ENCODE measurements around the gene GATA2. TPM values are rescaled to one million over a fixed set of nuclear protein-coding genes. Genes with fewer than 3 reads are reported as not detected.

The GATA2 gene
- total and polyA plus RNA-seq, 2 donors (not counting 1 experiment from before 2014, with no cell fraction given): 0.27 TPM; not detected in 1

DNA sequence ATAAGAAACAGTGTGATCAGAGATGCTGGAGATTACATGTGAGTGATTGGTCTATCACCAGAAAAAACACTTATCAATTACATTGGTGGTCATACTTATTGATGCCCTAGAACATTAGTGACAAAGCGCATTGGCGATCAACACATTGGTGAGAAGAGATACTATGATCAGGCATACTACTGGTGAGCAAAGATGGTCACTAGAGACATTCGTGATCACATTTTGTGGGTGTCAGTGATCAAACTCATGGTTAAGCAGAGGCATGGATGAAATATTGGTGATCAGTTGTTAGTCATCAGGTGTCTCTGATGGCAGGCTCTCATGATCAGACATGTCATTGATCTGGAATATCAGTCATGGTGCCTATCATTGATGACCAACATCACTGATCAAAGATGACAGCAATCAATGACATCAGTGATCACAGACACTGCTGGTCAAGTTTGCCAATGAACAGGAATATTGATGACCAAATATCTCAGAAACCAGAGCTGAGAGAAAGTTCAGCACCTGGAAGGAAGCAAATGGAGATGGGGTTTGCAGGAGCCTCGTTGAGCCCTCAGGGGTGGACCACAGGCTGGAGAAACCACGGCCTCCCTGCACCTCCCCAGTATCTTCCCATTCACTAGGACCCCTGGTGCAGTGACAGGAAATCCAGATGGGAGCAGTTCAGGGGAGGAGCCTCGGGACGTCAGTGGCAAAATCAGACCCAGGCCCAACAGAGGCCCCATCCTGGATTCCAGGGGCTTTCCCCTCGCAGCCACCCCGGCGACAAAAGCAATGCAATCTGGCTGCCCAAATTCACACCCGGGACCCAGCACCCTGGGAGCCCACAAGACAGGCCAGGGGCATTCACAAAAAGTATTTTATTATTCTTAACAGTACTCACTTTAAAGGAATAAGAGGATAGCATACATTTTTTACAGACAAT, 14.2 kb downstream of the GATA2 start:
- intact Hi-C loops (cut with micrococcal nuclease): no loop called here
- peaks cover 49% of the 10 kb centered on the region for H3K27me3 Mint-ChIP-seq

GRCh38 chr3:128476659-128477058, 16.3 kb downstream of the GATA2 start:
- Histone ChIP-seq H4K20me1 (ENCODE audit: control insufficient read depth, insufficient read depth, low read length, poor library complexity, severe bottlenecking) (no peaks in the 10 kb centered on the region), H3K27me3 (replicated peaks in 1 of 4; ENCODE audit: control extremely low read depth in 1 of 4, control insufficient read depth in 3 of 4, insufficient read depth in 4 of 4, low read length in 3 of 4) (peaks cover 0 to 28% (median 3%) of the 10 kb centered on the region in 4 experiments), H3K79me2 (ENCODE audit: control insufficient read depth, insufficient read depth, low read length) (no peaks in the 10 kb centered on the region), H2AFZ (ENCODE audit: insufficient read depth, low read depth, low read length, poor library complexity, severe bottlenecking) (no peak overlapping the region), H3K4me2 (replicated peaks; ENCODE audit: low read depth, low read length, poor library complexity, severe bottlenecking) (no peak overlapping the region), H3K4me1 (ENCODE audit: control insufficient read depth in 2 of 2, insufficient read depth in 2 of 2, low read length in 2 of 2) (no peaks in the 10 kb centered on the region), H3K4me3 (ENCODE audit: control extremely low read depth in 1 of 5, extremely low read depth in 1 of 5, insufficient read depth in 1 of 5, low read depth in 2 of 5, low read length in 4 of 5) (no peak overlapping the region), H3K9me3 (ENCODE audit: control extremely low read depth in 1 of 3, control insufficient read depth in 2 of 3, insufficient read depth in 1 of 3, low read length in 2 of 3) (no peaks in the 10 kb centered on the region), H3K9ac (ENCODE audit: low read length) (no peak overlapping the region), H3K36me3 (replicated peaks in 1 of 2; ENCODE audit: control extremely low read depth in 1 of 2, control insufficient read depth in 1 of 2, extremely low read depth in 1 of 2, insufficient read depth in 2 of 2, low read length in 1 of 2) (no peaks in the 10 kb centered on the region), H3K27ac (ENCODE audit: low read length in 2 of 2) (no peak overlapping the region)
- 63% methylated on average over 5 of the region's 5 CpGs for WGBS (ENCODE audit: insufficient coverage)
- CTCF ChIA-PET: no interaction called here
- ATAC-seq (ENCODE audit: low read depth) (no peak), DNase-seq (no peak)
- intact Hi-C loops (cut with micrococcal nuclease): no loop called here
- Mint-ChIP-seq H3K4me1 (no peaks in the 10 kb centered on the region), H3K27me3 (peaks cover 40% of the 10 kb centered on the region), H3K9me3 (ENCODE audit: insufficient read depth) (no peaks in the 10 kb centered on the region), H3K27ac (no peak overlapping the region), H3K4me3 (no peak overlapping the region)
- POLR2A ChIA-PET: no interaction called here
- TF ChIP-seq, protein P1, sequence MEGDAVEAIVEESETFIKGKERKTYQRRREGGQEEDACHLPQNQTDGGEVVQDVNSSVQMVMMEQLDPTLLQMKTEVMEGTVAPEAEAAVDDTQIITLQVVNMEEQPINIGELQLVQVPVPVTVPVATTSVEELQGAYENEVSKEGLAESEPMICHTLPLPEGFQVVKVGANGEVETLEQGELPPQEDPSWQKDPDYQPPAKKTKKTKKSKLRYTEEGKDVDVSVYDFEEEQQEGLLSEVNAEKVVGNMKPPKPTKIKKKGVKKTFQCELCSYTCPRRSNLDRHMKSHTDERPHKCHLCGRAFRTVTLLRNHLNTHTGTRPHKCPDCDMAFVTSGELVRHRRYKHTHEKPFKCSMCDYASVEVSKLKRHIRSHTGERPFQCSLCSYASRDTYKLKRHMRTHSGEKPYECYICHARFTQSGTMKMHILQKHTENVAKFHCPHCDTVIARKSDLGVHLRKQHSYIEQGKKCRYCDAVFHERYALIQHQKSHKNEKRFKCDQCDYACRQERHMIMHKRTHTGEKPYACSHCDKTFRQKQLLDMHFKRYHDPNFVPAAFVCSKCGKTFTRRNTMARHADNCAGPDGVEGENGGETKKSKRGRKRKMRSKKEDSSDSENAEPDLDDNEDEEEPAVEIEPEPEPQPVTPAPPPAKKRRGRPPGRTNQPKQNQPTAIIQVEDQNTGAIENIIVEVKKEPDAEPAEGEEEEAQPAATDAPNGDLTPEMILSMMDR (IDR thresholded peaks at IDR 0.05): no peak
- TF ChIP-seq EZH2 (IDR thresholded peaks at IDR 0.05; ENCODE audit: borderline replicate concordance, insufficient read depth, low read depth, low read length, poor library complexity, severe bottlenecking): no peak

More for the DNA sequence above, 14.2 kb downstream of the GATA2 start:
- Histone ChIP-seq H4K20me1 (ENCODE audit: control insufficient read depth, insufficient read depth, low read length, poor library complexity, severe bottlenecking) (no peaks in the 10 kb centered on the region), H3K9me3 (ENCODE audit: control extremely low read depth in 1 of 3, control insufficient read depth in 2 of 3, insufficient read depth in 1 of 3, low read length in 2 of 3) (no peaks in the 10 kb centered on the region), H3K4me2 (replicated peaks; ENCODE audit: low read depth, low read length, poor library complexity, severe bottlenecking) (no peak overlapping the region), H2AFZ (ENCODE audit: insufficient read depth, low read depth, low read length, poor library complexity, severe bottlenecking) (no peak overlapping the region), H3K9ac (ENCODE audit: low read length) (no peak overlapping the region), H3K27me3 (replicated peaks in 1 of 4; ENCODE audit: control extremely low read depth in 1 of 4, control insufficient read depth in 3 of 4, insufficient read depth in 4 of 4, low read length in 3 of 4) (peaks cover 0 to 43% (median 10%) of the 10 kb centered on the region in 4 experiments), H3K36me3 (replicated peaks in 1 of 2; ENCODE audit: control extremely low read depth in 1 of 2, control insufficient read depth in 1 of 2, extremely low read depth in 1 of 2, insufficient read depth in 2 of 2, low read length in 1 of 2) (no peaks in the 10 kb centered on the region), H3K4me3 (ENCODE audit: control extremely low read depth in 1 of 5, extremely low read depth in 1 of 5, insufficient read depth in 1 of 5, low read depth in 2 of 5, low read length in 4 of 5) (no peak overlapping the region), H3K27ac (ENCODE audit: low read length in 2 of 2) (no peak overlapping the region), H3K79me2 (ENCODE audit: control insufficient read depth, insufficient read depth, low read length) (no peaks in the 10 kb centered on the region), H3K4me1 (ENCODE audit: control insufficient read depth in 2 of 2, insufficient read depth in 2 of 2, low read length in 2 of 2) (peaks cover 8 to 12% of the 10 kb centered on the region in 2 donors)
- CTCF ChIA-PET: no interaction called here
- ATAC-seq (ENCODE audit: low read depth) (no peak), DNase-seq (no peak)
- no peaks in the 10 kb centered on the region for H3K9me3 Mint-ChIP-seq (ENCODE audit: insufficient read depth)
- H3K4me3 Mint-ChIP-seq: no peak overlapping the region
- TF ChIP-seq EZH2 (IDR thresholded peaks at IDR 0.05; ENCODE audit: borderline replicate concordance, insufficient read depth, low read depth, low read length, poor library complexity, severe bottlenecking): no peak
- TF ChIP-seq, protein P1 (IDR thresholded peaks at IDR 0.05): no peak
- WGBS (ENCODE audit: insufficient coverage): 73% methylated on average over 7 of the region's 11 CpGs
- H3K27ac Mint-ChIP-seq: no peak overlapping the region
- POLR2A ChIA-PET: no interaction called here
- H3K4me1 Mint-ChIP-seq: peaks cover 12% of the 10 kb centered on the region

Data from B cell (primary cell).